ENCODE measurements around the gene HERC6.

DNA sequence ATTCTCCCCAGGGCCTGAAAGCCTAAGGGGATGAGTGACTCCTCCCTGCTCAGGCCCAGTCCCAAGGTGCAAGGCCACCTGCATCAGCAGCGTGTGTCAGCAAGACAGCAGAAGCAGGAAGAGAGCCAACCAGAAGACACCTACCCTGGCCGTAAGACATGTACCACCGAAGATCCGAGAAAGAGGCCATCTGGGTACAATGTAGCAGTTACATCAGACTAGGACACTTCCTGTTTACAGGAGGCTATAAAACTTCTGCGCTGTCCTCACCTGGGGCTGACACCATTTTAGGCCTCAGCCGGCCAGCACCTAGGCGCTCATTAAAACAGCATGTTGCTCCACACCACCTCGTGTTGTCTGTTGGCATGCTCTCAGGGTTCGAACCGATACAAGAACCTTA, 19.1 kb upstream of the HERC6 start:
- TF ChIP-seq, protein P1, sequence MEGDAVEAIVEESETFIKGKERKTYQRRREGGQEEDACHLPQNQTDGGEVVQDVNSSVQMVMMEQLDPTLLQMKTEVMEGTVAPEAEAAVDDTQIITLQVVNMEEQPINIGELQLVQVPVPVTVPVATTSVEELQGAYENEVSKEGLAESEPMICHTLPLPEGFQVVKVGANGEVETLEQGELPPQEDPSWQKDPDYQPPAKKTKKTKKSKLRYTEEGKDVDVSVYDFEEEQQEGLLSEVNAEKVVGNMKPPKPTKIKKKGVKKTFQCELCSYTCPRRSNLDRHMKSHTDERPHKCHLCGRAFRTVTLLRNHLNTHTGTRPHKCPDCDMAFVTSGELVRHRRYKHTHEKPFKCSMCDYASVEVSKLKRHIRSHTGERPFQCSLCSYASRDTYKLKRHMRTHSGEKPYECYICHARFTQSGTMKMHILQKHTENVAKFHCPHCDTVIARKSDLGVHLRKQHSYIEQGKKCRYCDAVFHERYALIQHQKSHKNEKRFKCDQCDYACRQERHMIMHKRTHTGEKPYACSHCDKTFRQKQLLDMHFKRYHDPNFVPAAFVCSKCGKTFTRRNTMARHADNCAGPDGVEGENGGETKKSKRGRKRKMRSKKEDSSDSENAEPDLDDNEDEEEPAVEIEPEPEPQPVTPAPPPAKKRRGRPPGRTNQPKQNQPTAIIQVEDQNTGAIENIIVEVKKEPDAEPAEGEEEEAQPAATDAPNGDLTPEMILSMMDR (IDR thresholded peaks at IDR 0.05), result no peak
- TF ChIP-seq POLR2A (IDR thresholded peaks at IDR 0.05), result no peak
